VCaP (cell line): ENCODE measurements around the gene ZNF24.

Experiments used
- H3K27ac ChIP-seq: fragments of 450-650 bp; 2 replicates; pipeline ENCODE4 v1.5.1; 2017
- TF ChIP-seq, protein P1 (sequence below): fragments of 450-650 bp; conservative IDR thresholded peaks from 2 replicates; pipeline ENCODE4 v1.5.1; 2017; ENCODE audit warnings: mild to moderate bottlenecking, moderate library complexity

ZNF24 gene

DNA sequence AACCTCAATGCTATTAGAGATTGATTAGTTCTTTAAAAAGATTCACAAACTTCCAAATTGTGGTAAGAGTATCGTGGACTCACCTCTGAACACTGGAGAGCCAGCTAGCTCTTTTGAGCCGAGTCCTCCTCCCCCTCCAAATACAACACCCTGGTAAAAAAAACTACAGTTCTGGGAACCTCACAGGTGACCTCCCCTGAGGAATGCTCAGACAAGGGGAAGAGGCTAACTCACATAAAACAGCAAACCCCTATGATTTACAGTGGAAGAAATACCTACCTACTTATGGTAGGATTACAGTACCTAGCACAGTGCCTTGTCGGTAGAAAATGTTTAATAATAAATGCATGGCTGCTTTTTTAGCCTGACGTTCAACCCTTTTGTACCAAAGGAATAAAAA lies 8.4 kb downstream of the ZNF24 start:
- no peak overlapping the region for H3K27ac ChIP-seq

DNA sequence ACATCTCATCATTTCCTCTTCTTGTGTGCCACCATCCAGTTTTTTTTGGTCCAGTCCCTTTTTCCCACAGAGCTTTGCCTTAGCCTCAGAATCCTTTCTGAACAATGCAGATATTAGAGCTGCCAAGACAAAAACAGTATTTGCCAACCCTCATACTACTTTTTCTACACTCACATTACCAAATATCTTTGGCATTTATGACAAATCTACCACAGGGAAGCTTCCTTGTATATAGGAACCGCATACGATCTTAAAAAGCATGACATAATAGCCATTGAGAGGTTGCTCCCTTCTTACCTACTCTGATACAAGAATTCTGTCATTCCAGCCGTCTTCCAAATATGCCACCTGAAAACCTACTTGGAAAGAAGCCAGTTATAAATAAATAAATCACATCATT lies 9.4 kb downstream of the ZNF24 start:
- TF ChIP-seq, protein P1, sequence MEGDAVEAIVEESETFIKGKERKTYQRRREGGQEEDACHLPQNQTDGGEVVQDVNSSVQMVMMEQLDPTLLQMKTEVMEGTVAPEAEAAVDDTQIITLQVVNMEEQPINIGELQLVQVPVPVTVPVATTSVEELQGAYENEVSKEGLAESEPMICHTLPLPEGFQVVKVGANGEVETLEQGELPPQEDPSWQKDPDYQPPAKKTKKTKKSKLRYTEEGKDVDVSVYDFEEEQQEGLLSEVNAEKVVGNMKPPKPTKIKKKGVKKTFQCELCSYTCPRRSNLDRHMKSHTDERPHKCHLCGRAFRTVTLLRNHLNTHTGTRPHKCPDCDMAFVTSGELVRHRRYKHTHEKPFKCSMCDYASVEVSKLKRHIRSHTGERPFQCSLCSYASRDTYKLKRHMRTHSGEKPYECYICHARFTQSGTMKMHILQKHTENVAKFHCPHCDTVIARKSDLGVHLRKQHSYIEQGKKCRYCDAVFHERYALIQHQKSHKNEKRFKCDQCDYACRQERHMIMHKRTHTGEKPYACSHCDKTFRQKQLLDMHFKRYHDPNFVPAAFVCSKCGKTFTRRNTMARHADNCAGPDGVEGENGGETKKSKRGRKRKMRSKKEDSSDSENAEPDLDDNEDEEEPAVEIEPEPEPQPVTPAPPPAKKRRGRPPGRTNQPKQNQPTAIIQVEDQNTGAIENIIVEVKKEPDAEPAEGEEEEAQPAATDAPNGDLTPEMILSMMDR: no peak
- H3K27ac ChIP-seq: no peak overlapping the region

More for the DNA sequence above, 8.4 kb downstream of the ZNF24 start:
- TF ChIP-seq, protein P1: no peak

DNA sequence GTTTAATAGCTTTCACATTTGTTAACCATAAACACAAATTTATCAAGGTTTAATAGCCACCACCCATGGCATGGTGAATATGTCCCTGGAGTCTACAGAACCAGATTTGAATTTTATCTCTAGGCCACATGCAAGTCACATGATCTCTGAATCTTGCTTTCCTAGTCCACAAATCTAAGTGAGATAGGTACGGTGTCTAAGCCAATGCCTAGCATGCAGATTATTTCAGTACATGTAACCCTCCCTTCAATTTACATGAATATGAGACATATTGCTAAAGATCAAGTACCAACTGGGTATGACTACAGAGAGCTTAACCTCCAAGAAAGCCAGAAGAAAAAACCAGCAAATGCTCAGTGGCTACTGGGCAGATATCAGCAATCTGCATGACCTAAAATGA lies 10.0 kb downstream of the ZNF24 start:
- no peak overlapping the region for H3K27ac ChIP-seq
- TF ChIP-seq, protein P1: no peak

DNA sequence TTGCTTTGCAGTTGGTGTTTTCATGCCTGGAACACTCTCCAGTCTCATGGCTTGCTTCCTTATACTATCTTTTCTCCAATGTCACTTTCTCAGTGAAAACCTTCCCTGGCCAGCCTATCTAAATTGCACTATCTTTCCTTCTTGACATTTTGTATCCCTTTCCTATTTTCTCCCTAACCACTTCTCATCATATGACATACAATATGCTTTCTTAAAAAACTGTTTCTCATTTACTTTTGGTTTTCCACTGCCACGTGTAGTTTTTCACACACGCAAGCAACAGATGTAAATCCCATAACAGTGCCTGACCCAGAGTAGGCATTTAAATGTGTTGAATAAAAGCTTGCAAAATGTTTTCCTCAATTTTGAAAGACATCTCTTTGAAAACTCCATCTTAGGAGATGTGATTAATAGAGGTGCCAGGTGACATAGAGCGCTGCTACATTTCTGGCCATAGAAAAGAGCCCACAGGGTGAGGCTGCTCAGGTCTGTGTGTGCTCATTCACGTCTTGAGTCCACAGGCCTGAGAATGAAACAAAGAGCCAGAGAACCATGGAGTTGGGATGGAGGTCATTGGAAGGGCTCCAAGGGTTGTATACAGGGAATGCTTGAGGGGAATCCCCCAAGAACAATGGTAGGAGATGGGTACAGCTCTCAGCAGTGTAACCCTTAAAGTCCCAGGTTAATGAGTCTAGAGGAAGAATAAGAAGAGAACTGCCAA lies 12.7 kb downstream of the ZNF24 start:
- H3K27ac ChIP-seq: no peak overlapping the region
- TF ChIP-seq, protein P1: no peak

DNA sequence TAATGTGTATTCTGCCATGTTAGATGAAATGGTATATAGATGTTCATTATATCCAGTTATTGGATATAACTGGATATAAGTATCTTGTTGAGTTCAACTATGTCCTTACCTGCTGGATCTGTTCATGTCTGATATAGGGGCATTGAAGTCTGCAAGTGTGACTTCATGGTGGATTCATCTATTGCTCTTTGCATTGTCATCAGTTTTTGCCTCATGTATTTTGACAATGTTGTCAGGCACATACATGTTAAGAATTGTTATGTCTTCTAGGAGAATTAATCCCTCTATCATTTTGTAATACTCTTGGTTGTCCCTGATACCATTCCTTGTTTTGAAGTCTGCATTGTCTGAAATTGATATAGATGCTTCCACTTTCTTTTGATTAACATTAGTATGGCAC lies 15.4 kb downstream of the ZNF24 start:
- TF ChIP-seq, protein P1: no peak
- no peak overlapping the region for H3K27ac ChIP-seq

DNA sequence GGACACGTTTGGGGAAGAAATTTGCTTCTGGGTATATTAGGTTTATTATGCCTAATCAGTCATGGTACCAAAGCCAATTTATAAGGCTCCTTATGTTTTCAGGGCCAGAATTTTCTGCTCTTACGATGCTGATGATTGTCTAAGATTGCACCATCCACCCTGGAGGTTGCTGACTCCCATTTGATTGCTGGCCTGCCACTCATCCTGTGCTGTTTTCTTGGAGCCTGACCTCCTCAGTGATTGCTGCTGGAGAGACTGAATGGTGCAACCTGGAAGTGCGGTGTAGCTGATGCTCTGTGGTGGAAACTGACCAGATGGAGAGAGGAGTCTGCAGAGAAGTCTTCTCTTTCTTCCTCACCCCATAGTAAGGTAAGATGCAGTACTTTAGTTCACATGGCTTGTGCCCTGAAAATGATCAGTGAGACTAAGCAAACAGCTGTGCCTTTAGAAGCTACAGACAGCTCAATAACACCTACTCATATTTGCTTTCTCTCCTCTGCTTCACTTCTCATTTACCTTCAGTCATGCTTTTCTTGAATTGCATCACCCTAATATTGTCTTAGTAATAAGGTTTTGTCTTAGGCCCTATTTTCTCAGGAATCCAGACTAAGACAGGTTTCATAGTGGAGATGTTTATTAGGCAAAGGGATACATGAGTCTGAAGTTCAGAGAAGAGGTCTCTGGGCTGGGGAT lies 17.4 kb downstream of the ZNF24 start:
- TF ChIP-seq, protein P1: no peak
- H3K27ac ChIP-seq: no peak overlapping the region

DNA sequence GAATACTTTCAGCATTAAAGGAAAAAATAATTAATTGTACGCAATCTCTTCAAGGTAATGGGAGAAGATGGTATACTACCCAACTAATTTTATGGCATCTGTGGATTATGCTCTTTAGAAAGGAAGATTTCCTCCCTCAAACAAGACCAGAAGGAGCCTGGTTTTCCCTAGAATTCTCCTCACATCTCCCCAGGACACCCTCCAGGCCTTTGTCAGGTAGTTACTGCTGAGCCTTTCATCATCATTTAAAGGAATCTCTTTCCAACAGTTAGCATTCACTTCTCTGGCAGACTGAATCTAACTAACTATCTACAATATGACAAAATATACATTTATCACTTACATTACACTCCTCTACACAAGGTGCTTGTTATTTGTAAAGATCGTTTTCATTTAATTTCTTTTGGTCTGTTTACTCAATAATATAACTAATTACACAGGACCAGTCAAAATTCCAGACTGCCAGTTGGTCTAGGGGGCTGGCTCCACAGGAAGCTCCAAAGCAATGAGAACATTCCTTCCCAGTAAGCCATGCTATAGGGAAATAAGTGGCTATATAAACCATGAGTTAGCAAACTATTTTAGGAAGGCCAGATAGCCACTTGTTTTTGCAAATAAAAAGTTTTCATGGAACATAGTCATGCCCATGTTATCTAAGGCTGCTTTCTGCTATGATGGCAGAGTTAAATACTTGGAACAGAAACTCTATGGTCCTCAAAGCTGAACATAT lies 19.1 kb downstream of the ZNF24 start:
- no peak overlapping the region for H3K27ac ChIP-seq

More for the DNA sequence above, 19.1 kb downstream of the ZNF24 start:
- TF ChIP-seq, protein P1: no peak
